Nephron progenitor cell (in vitro differentiated cells): ENCODE results near the gene AHRR.

ENCODE experiments used
- DNase-seq: peaks from one replicate; pipeline ENCODE4 v3.0.0; 2021
- H3K27ac Mint-ChIP-seq: 2 replicates; pipeline ENCODE4 v1.8.0; 2021; ENCODE audit warnings: mild to moderate bottlenecking, moderate library complexity, mixed read lengths
- H3K27me3 Mint-ChIP-seq: 2 replicates; pipeline ENCODE4 v1.8.0; 2021; ENCODE audit warnings: mild to moderate bottlenecking, low read depth, mixed read lengths; ENCODE audit not compliant: poor library complexity
- H3K36me3 Mint-ChIP-seq: 2 replicates; pipeline ENCODE4 v1.8.0; 2021; ENCODE audit warnings: low read depth, mixed read lengths
- H3K4me1 Mint-ChIP-seq: 2 replicates; pipeline ENCODE4 v1.8.0; 2021; ENCODE audit warnings: mixed read lengths
- H3K4me3 Mint-ChIP-seq: 2 replicates; pipeline ENCODE4 v1.8.0; 2021; ENCODE audit warnings: mild to moderate bottlenecking, moderate library complexity, mixed read lengths
- H3K9me3 Mint-ChIP-seq: 2 replicates; pipeline ENCODE4 v1.8.0; 2021; ENCODE audit warnings: mild to moderate bottlenecking, moderate library complexity, mixed read lengths
- CTCF ChIP-seq: fragments of 200-600 bp; sonication (generic); IDR thresholded peaks from 2 replicates; pipeline ENCODE4 v1.5.0; 2021; ENCODE audit warnings: antibody characterized with exemption

The AHRR gene

GRCh38 chr5:417301-418161 lies 96.0 kb downstream of the AHRR start:
- no peak overlapping the region for H3K27ac Mint-ChIP-seq
- no peaks in the 10 kb centered on the region for H3K36me3 Mint-ChIP-seq
- H3K4me3 Mint-ChIP-seq, result no peak overlapping the region
- peaks cover 4% of the 10 kb centered on the region for H3K27me3 Mint-ChIP-seq
- TF ChIP-seq CTCF, result no peak
- no peaks in the 10 kb centered on the region for H3K9me3 Mint-ChIP-seq
- no peak for DNase-seq
- H3K4me1 Mint-ChIP-seq, result peaks cover 44% of the 10 kb centered on the region

GRCh38 chr5:418162-419121 lies 96.9 kb downstream of the AHRR start:
- H3K4me1 Mint-ChIP-seq, result peaks cover 42% of the 10 kb centered on the region
- H3K27ac Mint-ChIP-seq, result no peak overlapping the region
- no peaks in the 10 kb centered on the region for H3K9me3 Mint-ChIP-seq
- H3K36me3 Mint-ChIP-seq, result no peaks in the 10 kb centered on the region
- peaks cover 4% of the 10 kb centered on the region for H3K27me3 Mint-ChIP-seq
- no peak for TF ChIP-seq CTCF
- H3K4me3 Mint-ChIP-seq, result no peak overlapping the region
- no peak for DNase-seq

- Mint-ChIP-seq H3K36me3 (no peaks in the 10 kb centered on the region), H3K9me3 (no peaks in the 10 kb centered on the region), H3K27ac (no peak overlapping the region), H3K4me3 (no peak overlapping the region), H3K4me1 (peaks cover 33% of the 10 kb centered on the region), H3K27me3 (peaks cover 4% of the 10 kb centered on the region)
- no peak for TF ChIP-seq CTCF
- no peak for DNase-seq
Measured at GRCh38 chr5:419970-420369, 98.5 kb downstream of the AHRR start.

- H3K36me3 Mint-ChIP-seq, result no peaks in the 10 kb centered on the region
- TF ChIP-seq CTCF, result no peak
- peaks cover 31% of the 10 kb centered on the region for H3K4me1 Mint-ChIP-seq
- DNase-seq, result no peak
- H3K27ac Mint-ChIP-seq, result no peak overlapping the region
- H3K4me3 Mint-ChIP-seq, result no peak overlapping the region
- no peaks in the 10 kb centered on the region for H3K9me3 Mint-ChIP-seq
- H3K27me3 Mint-ChIP-seq, result peaks cover 4% of the 10 kb centered on the region
Measured at GRCh38 chr5:420632-421286, 99.2 kb downstream of the AHRR start.

GRCh38 chr5:421287-421880 lies 99.9 kb downstream of the AHRR start:
- H3K4me3 Mint-ChIP-seq, result no peak overlapping the region

More at GRCh38 chr5:421287-421880, 99.9 kb downstream of the AHRR start:
- DNase-seq, result no peak
- H3K4me1 Mint-ChIP-seq, result peaks cover 28% of the 10 kb centered on the region
- H3K36me3 Mint-ChIP-seq, result no peaks in the 10 kb centered on the region
- H3K27ac Mint-ChIP-seq, result no peak overlapping the region
- TF ChIP-seq CTCF, result no peak
- peaks cover 4% of the 10 kb centered on the region for H3K27me3 Mint-ChIP-seq
- peaks cover 5% of the 10 kb centered on the region for H3K9me3 Mint-ChIP-seq
